Adrenal gland (tissue), 12 donors: Measurements from ENCODE around the gene MPEG1. TPM values are rescaled to one million over a fixed set of nuclear protein-coding genes. Genes with fewer than 3 reads are reported as not detected.

Experiments used
- DNase-seq, 7 donors: peaks; one replicate each; pipeline ENCODE4 v3.0.0-alpha.2; 2019 to 2020
- H3K27ac ChIP-seq, 5 donors: fragments of 200-600 bp; sonication (generic) in 4 of 5; 1 replicate in 3 of 5; 2 replicates in 2 of 5; pipeline versions ENCODE4 v1.5.1 to v1.8.0; 2016 to 2020; ENCODE audit warnings: mild to moderate bottlenecking in 1 of 5
- H3K27me3 ChIP-seq: fragments of 200-600 bp; 2 replicates; pipeline ENCODE4 v1.8.0; 2021
- H3K36me3 ChIP-seq, 2 donors: fragments of 200-600 bp; replicated peaks in 1 of 2; 1 replicate in 1 of 2; 2 replicates in 1 of 2; pipeline versions ENCODE4 v1.5.1 to v1.8.0; 2018 to 2022
- H3K4me1 ChIP-seq, 2 donors: fragments of 200-600 bp; replicated peaks in 1 of 2; 1 replicate in 1 of 2; 2 replicates in 1 of 2; pipeline versions ENCODE4 v1.5.1 to v1.8.0; 2018 to 2021
- H3K4me3 ChIP-seq, 4 donors: fragments of 200-600 bp; sonication (generic) in 3 of 4; one replicate each; pipeline ENCODE4 v1.5.1; 2016 to 2018
- H3K9me3 ChIP-seq, 3 donors: fragments of 200-600 bp; sonication (generic) in 1 of 3; replicated peaks in 1 of 3; 1 replicate in 2 of 3; 2 replicates in 1 of 3; pipeline versions ENCODE4 v1.5.1 to v1.8.0; 2016 to 2021
- POLR2A ChIP-seq, 2 donors: fragments of 450-650 bp; IDR thresholded peaks; one replicate each; pipeline ENCODE4 v1.6.1; 2017; ENCODE audit warnings: antibody characterized with exemption in 2 of 2, mild to moderate bottlenecking in 2 of 2, moderate library complexity in 1 of 2
- WGBS, 4 donors: extraction: QIAGEN DNeasy Blood & Tissue Kit in 2 of 4; methylation state at CpG; one replicate each; pipeline versions ENCODE4 v1.1.5 to v1.1.7; 2013 to 2017; 5-methylcytosine and 5-hydroxymethylcytosine counted together
- intact Hi-C, 2 donors: fragments of 100-400 bp; cut with DNase I; formaldehyde crosslinking; loops; one replicate each; pipeline versions ENCODE4 v1.14.1 to v1.15.0; 2022 to 2023
- polyA plus RNA-seq, 3 donors: library from polyadenylated mRNA; stranded (reverse); fragments of 200-250 nt in 2 of 3; fragments of 350-450 nt in 1 of 3; fragmentation: Illumina TruSeq in 1 of 3; extraction: RNeasy Lipid Tissue Mini Kit (QIAGEN cat#74804) in 1 of 3; gene quantifications; one replicate each; pipeline ENCODE4 v1.2.3, GENCODE V29; 2013 to 2014
- total RNA-seq, 9 donors: library from RNA; depleted of rRNA in 4 of 9; stranded (reverse); fragments of >200 nt in 4 of 9; fragments of 120-200 nt in 1 of 9; fragmentation: NEBNext Ultra II Directional in 1 of 9; extraction: Animal tissue kit (Norgen Biotek cat#: 25700) in 1 of 9; gene quantifications; one replicate each; pipeline versions ENCODE4 v1.1.0 to v1.2.4, GENCODE V29; 2013 to 2023
- TF ChIP-seq, protein P1 (sequence below), 6 experiments: fragments of 450-650 bp in 4 of 6; fragments of 200-600 bp in 2 of 6; sonication (generic) in 1 of 6; IDR thresholded peaks; 1 replicate in 5 of 6; 2 replicates in 1 of 6; pipeline versions ENCODE4 v1.5.1 to v1.8.0; 2016 to 2021; ENCODE audit warnings: antibody characterized with exemption in 6 of 6, mild to moderate bottlenecking in 2 of 6, moderate library complexity in 1 of 6
- donor health status: healthy with polysubstance abuse.
- donor health status: Bipolar disorder and iron deficiency.
- donor health status: DM: yes; HTN: yes; CAD: no.
- donor health status: DM: no; HTN: no; CAD: no.
- donor health status: DM: no; HTN: no; CAD: no.
- donor health status: DM: yes; HTN: yes; CAD: no.

The MPEG1 gene
- total and polyA plus RNA-seq, 12 donors = 4.5 to 54.8 (median 24.0) TPM

DNA sequence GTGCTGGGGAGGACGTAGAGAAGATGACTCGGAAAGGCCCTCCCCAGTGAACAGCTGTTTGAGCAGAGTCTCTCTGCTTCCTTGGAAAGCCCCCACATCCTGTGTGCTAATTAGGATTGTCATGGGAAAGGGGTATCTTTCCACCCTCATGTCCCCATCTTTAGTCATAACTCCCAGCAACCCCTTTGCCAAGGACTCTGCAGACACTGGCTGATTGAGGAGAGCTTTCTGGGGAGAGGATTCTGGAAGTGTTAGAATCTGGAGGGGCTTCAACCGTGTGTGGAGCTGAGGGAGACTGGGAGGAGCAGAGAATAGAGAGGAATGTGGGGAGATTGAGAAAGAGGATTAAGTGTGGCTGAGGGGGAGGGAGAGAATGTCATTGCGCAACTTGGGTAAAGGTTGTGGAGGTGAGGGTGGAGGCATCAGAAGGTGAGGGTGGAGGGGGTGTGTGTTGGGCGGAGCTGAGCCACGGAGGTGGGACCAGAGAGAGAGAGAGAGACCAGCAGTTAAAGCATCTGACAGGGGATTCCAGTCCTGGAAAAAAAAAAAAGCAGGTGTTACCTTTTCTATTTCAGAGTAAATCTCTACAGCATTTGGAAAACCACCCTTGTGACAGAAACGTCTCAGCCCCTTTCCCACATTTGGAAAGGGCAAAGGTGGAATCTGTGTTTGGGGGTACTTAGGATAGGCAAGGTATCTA is 38.6 kb downstream of the MPEG1 start:
- TF ChIP-seq, protein P1, sequence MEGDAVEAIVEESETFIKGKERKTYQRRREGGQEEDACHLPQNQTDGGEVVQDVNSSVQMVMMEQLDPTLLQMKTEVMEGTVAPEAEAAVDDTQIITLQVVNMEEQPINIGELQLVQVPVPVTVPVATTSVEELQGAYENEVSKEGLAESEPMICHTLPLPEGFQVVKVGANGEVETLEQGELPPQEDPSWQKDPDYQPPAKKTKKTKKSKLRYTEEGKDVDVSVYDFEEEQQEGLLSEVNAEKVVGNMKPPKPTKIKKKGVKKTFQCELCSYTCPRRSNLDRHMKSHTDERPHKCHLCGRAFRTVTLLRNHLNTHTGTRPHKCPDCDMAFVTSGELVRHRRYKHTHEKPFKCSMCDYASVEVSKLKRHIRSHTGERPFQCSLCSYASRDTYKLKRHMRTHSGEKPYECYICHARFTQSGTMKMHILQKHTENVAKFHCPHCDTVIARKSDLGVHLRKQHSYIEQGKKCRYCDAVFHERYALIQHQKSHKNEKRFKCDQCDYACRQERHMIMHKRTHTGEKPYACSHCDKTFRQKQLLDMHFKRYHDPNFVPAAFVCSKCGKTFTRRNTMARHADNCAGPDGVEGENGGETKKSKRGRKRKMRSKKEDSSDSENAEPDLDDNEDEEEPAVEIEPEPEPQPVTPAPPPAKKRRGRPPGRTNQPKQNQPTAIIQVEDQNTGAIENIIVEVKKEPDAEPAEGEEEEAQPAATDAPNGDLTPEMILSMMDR (IDR thresholded peaks at IDR 0.05) = no peak
- TF ChIP-seq POLR2A (IDR thresholded peaks at IDR 0.05) = no peak
- Histone ChIP-seq H3K27me3 (no peaks in the 10 kb centered on the region), H3K9me3 (no peaks in the 10 kb centered on the region), H3K4me3 (peak overlapping the region in 1 of 4 donors; percentile 67), H3K36me3 (no peaks in the 10 kb centered on the region), H3K4me1 (peaks cover 0 to 12% of the 10 kb centered on the region in 2 donors), H3K27ac (peak overlapping the region in 2 of 5 donors; percentile 52 to 79)
- 45 to 61% (median 53%) methylated on average over 5 to 7 of the region's 7 CpGs for WGBS, 4 donors
- intact Hi-C loops = loop anchor here (5.0 to 10.0 kb wide), 4 partner anchors 33 to 511 kb away; partner anchors contain the start of gene OR5A2 (in 1 of the 2)
- DNase-seq = no peak

DNA sequence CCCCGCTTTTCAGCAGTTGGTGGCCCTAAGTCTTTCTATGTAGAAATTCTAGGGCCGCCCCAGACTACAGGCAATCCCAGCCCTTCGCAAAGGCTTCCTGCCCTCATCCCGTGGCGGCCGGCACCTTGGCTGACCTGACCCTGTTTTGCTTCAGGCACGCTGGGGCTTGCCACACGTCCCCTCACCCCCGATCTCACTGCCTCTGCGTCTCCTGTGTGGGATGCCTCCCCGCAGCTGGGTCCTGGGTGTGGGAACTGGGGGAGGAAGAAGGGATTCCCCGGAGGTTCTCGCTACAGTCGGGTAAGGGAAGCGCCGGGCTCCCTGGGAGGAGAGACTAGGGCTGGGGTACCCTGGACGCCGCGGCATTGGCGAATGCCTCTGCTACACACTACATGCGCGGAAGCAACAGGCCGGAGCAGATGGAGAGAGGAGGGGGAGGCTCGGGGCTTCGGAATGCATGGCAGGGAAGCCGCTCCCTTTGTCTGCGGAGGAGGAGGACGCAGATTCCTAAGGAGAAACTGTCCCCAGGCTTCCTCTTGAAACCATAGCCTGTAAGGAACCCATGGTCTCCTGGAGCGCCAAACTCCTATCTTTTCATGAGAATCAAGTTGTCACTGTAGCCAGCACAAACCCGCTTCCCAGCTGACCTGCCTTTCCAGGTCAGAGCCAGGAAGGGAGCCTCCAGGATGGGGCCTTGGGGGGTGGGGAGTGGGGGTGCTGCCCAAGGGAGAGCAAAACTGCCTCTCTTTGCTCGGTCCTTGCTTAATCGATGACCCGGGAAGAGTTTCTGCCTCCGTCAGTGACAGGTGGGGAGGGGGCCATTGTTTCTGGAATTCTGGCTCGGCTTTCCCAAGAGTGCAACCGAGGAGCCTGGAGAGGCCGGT is 39.4 kb downstream of the MPEG1 start:
- H3K36me3 ChIP-seq = no peaks in the 10 kb centered on the region
- no peaks in the 10 kb centered on the region for H3K27me3 ChIP-seq
- TF ChIP-seq POLR2A (IDR thresholded peaks at IDR 0.05) = no peak
- TF ChIP-seq, protein P1 (IDR thresholded peaks at IDR 0.05) = no peak
- no peaks in the 10 kb centered on the region for H3K9me3 ChIP-seq
- DNase-seq = peak in 4 of 7 donors; percentile 9 to 60 (median 32)
- intact Hi-C loops = loop anchor here (5.0 to 10.0 kb wide), 4 partner anchors 34 to 511 kb away; partner anchors contain the start of gene OR5A2 (in 1 of the 2)
- peaks cover 0 to 12% of the 10 kb centered on the region in 2 donors for H3K4me1 ChIP-seq
- peak overlapping the region in 2 of 4 donors; percentile 20 to 67 for H3K4me3 ChIP-seq
- 13 to 22% (median 19%) methylated on average over 22 to 37 of the region's 37 CpGs for WGBS, 4 donors
- peak overlapping the region in 2 of 5 donors; percentile 79 to 83 for H3K27ac ChIP-seq

DNA sequence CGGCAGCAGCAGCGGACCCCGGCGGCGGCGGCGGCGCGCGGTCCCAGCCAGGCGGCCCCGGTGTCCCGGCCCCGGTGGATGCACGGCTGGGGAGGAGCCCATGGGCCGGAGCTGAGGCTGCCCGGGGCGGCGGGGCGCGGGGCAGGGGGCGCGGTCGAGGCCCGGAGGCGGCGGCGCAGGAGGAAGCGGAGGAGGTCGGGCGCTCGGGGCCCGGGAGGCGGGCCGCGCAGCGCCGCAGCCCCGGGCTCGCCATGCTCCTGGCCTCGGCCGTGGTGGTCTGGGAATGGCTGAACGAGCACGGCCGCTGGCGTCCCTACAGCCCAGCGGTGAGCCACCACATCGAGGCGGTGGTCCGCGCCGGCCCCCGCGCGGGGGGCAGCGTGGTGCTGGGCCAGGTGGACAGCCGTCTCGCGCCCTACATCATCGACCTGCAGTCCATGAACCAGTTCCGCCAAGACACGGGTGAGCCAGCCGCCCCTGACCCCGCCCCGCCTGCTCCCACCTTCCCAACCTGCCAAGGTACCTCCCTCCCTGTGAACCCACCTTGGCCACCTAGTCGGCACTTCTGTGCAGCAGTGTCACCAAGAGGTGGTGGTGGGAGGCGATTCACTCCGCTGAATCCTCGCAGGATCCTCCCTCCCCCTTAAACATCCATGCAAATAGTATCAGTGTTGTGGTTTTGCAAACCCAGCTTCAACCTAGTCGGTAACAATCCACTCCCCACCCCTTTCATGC is 40.2 kb downstream of the MPEG1 start:
- H3K4me1 ChIP-seq = peaks cover 0 to 12% of the 10 kb centered on the region in 2 donors
- no peaks in the 10 kb centered on the region for H3K27me3 ChIP-seq
- H3K9me3 ChIP-seq = no peaks in the 10 kb centered on the region
- TF ChIP-seq, protein P1 (IDR thresholded peaks at IDR 0.05) = no peak
- no peak for TF ChIP-seq POLR2A (IDR thresholded peaks at IDR 0.05)
- H3K36me3 ChIP-seq = no peaks in the 10 kb centered on the region
- H3K27ac ChIP-seq = peak overlapping the region in 2 of 5 donors; percentile 79 to 83
- no peak for DNase-seq
- H3K4me3 ChIP-seq = peak overlapping the region in 2 of 4 donors; percentile 27 to 67
- intact Hi-C loops = loop anchor here (5.0 to 10.0 kb wide), 4 partner anchors 35 to 512 kb away; partner anchors contain the start of gene OR5A2 (in 1 of the 2)
- WGBS, 4 donors = 0 to 3% (median 1%) methylated on average over 5 to 70 of the region's 70 CpGs
